ENCODE results near the gene CUTC.

The CUTC gene

DNA sequence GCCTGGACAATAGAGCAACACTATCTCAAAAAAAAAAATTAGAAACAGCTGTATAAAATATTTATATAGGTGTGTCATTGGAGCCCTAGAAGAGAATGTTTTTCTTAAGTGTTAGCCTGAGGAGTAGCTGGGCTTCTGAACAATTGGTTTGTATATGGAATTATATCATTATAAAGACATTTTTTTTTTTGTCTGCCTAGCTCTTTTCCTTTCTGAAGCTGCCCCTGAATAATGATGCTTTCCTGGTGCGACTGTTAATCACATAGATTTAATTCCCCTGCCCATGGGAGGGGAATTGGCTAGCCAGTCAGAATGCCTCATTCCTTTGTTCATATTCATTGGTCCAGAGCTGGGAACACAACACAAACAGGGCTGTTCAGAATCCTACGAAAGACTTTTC, 36.5 kb downstream of the CUTC start:
- DNase-seq (ENCODE audit: low spot score) = no peak
- TF ChIP-seq, protein P1, sequence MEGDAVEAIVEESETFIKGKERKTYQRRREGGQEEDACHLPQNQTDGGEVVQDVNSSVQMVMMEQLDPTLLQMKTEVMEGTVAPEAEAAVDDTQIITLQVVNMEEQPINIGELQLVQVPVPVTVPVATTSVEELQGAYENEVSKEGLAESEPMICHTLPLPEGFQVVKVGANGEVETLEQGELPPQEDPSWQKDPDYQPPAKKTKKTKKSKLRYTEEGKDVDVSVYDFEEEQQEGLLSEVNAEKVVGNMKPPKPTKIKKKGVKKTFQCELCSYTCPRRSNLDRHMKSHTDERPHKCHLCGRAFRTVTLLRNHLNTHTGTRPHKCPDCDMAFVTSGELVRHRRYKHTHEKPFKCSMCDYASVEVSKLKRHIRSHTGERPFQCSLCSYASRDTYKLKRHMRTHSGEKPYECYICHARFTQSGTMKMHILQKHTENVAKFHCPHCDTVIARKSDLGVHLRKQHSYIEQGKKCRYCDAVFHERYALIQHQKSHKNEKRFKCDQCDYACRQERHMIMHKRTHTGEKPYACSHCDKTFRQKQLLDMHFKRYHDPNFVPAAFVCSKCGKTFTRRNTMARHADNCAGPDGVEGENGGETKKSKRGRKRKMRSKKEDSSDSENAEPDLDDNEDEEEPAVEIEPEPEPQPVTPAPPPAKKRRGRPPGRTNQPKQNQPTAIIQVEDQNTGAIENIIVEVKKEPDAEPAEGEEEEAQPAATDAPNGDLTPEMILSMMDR (IDR thresholded peaks at IDR 0.05) = no peak
- Histone ChIP-seq H3K27ac (no peak overlapping the region), H3K4me3 (no peak overlapping the region)

DNA sequence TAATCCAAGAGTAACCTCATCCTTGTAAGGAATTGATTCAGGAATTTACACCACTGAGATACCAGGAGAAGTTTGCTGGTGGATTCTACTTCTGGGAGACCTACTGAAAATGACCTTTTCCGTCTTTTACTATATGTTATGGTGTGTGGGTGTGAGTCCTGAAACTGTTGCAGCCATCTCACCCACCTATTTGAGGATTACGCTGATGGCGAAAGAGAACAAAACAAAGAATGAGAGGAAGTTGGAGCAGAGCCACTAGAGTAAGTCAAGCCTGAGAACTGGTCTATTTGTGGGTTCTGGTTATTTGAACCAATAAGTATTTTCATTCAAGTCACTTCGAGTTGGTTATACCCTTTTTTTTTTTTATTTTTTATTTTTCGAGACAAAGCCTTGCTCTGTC, 37.7 kb downstream of the CUTC start:
- TF ChIP-seq, protein P1 (IDR thresholded peaks at IDR 0.05) = no peak
- DNase-seq (ENCODE audit: low spot score) = no peak
- H3K4me3 ChIP-seq = no peak overlapping the region
- no peak overlapping the region for H3K27ac ChIP-seq

DNA sequence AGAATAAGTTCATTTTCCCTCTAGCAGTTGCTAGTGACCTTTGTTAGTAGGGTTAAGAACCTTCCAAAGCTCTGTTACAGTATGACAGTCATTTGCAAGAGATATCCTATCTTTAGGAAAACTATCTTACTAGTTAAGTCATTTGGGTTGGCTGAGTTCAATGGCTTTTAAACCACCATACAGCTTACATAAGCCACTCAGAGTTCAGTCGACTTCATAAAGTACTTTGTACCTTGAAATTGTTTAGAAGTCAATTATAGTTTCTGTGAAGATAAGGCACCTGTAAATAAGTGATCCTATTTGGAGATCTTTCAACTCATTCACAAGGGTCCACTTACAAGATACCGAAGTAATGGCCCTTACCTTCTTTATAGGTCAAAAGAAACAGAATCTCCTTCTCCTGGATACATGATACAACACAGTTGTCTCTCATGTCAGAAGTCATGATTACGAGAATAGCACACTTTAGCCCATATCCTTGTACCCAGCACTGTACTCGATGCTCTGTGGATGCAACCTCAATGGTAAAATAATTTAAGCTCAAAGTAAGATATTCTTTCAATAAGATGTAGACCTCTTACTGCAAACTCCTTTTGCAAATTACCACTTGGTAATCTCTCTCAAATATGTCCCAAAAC, 38.5 kb downstream of the CUTC start:
- H3K27ac ChIP-seq = no peak overlapping the region
- H3K4me3 ChIP-seq = no peak overlapping the region
- DNase-seq (ENCODE audit: low spot score) = no peak
- TF ChIP-seq, protein P1 (IDR thresholded peaks at IDR 0.05) = no peak

DNA sequence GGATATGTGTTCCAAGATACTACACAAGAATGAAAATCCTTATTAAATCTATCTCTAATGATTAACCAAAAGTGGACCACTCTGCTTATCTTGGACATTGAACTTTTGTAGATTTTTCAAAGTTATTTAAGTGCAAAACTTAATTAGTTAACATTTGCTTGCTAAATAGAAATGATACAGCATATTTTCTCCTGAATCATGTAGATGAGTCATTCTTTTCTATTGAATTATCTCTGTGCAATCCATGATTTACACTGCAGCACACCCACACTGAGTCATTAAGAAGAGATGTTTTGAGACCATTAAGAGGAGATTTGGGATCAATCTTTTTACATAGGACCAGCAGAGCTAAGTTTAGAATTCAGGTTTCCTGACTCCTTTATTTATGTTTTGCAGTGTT, 43.8 kb downstream of the CUTC start:
- TF ChIP-seq, protein P1 (IDR thresholded peaks at IDR 0.05) = no peak
- Histone ChIP-seq H3K27ac (no peak overlapping the region), H3K4me3 (no peak overlapping the region)
- DNase-seq (ENCODE audit: low spot score) = no peak

DNA sequence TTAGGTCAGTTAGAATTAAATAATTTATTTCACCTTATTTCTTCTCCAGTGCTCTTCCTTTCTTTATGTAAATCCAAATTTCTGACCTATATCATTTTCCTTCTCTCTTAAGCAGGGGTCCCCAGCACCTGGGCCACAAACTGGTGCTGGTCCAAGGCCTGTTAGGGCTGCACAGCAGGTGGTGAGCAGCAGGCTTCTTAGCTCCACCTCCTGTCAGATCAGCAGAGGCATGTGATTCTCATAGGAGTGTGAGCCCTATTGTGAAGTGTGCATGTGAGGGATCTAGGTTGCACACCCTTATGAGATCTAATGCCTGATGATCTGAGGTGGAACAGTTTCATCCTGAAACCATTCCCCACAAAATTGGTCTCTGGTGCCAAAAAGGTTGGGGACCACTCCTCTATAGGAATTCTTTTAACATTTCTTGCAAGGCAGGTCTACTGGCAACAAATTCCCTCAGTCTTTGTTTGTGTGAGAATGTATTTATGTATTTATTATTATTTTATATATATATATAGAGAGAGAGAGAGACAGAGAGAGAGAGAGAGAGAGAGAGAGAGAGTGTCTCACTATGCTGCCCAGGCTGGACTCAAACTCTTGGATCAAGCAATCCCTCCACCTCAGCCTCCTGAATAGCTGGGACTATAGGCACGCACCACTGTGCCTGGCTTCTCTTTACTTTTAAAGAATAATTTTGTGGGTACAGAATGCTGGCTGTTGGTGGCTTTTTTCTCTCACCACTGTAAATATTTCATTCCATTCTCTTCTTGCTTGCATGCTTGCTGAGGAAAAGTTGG, 46.1 kb downstream of the CUTC start:
- TF ChIP-seq, protein P1 (IDR thresholded peaks at IDR 0.05) = no peak
- no peak for DNase-seq (ENCODE audit: low spot score)
- Histone ChIP-seq H3K27ac (no peak overlapping the region), H3K4me3 (no peak overlapping the region)

DNA sequence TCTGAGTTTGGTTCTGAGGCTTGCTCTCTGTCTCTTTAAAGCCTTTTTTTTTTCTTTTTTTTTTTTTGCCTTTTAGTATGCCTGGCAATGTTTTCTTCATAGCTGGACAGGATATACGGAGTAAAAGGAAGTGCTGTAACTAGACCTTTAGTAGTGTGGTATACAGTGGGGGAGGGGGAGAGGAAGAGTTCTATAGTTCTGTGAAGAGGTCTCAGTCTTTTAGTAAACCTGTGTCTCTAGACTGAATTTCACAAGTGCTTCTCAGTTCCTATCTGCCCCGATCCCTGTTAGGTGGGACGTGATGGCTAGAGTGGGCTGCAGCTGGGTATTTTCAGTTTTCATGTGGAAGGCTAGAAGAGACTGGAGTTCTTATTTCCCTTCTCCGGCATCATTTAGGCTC, 47.3 kb downstream of the CUTC start:
- H3K4me3 ChIP-seq = no peak overlapping the region
- DNase-seq (ENCODE audit: low spot score) = no peak
- TF ChIP-seq, protein P1 (IDR thresholded peaks at IDR 0.05) = no peak

More for the DNA sequence above, 47.3 kb downstream of the CUTC start:
- peak overlapping the region in 1 of 2 donors; percentile 64 for H3K27ac ChIP-seq
